ENCODE data around the gene NT5C1A.

The NT5C1A gene

DNA sequence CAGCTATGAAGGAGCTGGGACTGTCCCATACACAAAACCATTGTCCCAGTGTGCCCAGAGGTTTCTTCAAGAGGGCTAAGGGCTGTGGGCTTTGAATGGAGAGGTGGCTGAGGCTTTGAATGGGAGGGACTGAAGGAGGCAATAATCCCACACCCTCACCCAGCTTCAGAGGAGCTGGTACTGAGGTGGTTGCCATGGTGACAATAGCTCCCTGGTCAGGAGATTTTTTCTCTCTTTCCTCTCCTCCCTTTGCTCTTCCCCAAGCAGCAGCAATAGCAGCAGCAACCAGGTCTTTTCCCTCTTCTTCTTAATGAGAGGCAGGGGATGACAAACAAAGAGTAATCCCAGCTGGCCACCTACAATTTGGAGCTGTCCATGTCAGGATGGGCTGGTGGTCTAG is 17.7 kb upstream of the NT5C1A start:
- no peak for DNase-seq (ENCODE audit: low read depth in 2 of 2)

DNA sequence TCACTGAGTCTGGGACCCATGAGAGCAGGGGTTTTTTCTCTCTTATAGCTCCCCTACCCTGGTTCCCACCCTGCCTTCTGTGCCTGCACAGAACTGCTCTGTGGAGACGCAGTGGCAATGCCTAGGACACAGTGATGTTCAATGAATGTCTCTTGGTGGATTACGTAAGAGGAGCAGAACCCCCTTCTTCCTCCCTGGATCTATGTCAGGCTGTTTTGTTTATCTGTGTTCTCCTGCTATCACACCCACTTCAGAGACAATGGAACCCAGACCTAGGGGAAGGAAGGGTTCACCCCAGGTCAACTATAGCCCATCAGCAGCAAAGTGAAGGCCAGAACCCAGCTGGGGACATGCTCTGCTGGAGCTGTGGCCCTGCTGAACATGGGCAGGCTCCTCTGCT is 17.3 kb upstream of the NT5C1A start:
- DNase-seq (ENCODE audit: low read depth in 2 of 2), result no peak

DNA sequence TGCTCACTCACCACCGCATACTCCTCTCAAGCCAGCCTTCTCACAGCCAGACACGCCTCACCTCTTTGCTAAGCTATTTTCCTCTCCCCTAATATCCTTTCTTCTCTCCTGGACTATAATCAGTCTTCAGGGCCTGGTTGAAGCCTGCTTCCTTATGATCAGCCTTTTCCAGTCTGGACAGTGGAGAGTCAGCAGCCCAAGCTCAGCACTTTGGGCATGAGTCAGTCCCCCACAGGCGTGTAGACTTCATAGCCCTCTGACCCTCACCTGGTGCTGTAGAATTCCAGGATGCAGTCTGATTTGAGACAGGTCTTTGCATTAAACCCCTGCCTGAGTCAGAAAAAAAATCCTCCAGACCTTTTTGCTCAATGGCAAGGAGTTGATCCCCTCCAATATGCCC is 16.8 kb upstream of the NT5C1A start:
- DNase-seq (ENCODE audit: low read depth in 2 of 2), result no peak

DNA sequence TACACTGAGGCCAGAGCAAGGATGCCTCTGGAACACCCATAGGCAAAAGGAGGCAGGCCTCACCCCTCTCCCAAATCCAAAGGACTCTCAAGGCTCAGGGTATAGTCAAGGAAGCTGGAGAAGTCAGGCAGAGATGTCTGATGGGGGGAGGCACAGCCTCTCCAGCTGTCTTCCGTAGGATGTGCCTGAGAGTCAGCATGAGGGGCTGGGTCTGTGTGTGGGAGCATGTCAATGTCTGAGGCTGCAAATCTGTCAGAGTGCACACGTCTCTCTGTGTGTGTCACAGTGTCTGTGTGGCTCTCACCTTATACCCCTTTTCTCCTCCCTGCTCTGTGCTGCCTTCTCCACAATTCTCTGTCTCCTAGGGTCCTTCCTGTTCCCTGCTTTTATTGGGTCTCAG is 15.3 kb upstream of the NT5C1A start:
- DNase-seq (ENCODE audit: low read depth in 2 of 2), result no peak

DNA sequence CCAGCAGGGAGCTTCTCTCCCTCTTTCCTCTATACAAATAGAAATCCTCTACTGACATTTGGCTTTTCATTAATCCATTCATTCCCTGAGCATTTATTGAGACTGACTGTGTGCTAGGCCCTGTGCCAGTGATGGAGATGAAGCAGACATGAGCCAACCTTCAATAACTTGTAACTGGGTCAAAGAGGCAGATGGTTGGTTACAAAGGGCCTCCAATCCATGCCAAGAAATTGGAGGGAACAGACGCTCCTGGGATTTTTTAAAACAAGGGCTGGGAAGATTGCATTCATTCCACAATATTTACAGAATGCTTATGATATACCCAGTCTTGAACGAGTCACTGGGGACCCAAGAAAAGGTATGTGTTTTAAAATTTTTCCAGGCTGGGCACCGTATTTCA is 13.2 kb upstream of the NT5C1A start:
- no peak for DNase-seq (ENCODE audit: low read depth in 2 of 2)

DNA sequence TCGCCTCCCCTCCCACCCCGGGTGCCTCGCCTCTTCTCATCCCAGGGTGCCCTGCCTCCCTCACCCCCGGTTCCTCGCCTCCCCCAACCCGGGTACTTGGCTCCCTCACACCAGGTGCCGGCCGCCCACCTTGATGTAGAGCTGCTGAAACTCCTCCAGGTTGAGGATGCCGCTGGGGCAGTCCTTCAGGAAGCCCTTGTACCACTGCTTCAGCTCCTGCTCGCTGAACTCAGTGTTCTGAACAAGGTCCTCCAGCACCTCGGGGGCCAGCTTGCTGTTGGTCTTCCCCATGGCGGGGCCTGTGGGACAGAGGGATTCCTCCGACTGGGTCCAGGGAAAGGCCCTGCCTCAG is 12.4 kb upstream of the NT5C1A start:
- DNase-seq (ENCODE audit: low read depth in 2 of 2), result no peak

DNA sequence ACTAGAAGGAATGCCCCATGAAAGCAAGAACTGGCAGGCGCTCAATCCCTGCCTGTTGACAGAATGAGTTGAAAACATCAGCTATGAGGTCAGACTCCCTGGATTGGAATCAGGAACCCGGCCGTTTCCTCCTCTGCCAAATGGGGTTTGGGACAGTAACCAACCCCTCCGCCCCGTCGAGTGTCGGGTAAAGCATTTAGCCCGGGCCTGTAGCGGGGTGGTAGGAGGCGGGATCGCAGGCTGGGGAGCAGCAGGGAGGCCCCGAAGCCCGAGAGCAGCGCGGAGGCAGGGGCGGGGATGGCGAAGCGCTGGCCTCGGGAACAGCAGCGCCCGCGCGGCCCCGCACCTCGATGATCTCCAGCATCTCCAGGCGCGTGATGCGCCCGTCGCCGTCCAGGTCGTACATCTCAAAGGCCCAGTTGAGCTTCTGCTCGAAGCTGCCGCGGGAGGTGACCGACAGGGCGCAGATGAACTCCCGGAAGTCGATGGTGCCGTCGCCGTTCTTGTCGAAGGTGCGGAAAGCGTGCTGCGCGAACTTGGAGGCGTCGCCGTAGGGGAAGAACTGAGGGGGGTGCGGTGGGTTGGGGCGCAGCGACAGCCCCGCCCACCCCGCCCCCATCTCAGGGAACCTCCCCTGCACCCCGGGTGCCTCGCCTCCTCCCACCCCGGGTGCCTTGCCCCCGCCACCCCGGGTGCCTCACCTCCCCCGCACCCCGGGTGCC is 11.8 kb upstream of the NT5C1A start:
- peak in 1 of 2 donors; percentile 10 for DNase-seq (ENCODE audit: low read depth in 2 of 2)

DNA sequence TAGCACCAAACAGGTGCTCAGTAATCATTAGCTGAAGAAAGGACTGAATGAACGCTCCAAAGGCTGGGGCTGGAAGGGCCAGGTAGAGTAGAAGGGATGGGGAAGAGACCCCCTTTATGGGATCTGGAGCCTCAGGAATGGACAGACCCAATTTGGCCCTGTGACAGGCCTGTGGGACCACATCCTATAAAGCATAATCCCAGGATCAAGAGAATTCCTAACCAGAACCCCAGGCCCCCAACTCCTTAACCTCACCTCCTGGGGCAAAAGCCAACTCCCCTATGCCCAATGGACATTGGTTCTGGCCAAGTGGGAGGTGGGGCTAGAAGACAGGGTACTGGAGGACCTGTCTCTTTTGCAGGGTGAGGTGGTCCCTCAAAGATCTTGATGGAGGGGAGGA is 10.1 kb upstream of the NT5C1A start:
- DNase-seq (ENCODE audit: low read depth in 2 of 2), result no peak

DNA sequence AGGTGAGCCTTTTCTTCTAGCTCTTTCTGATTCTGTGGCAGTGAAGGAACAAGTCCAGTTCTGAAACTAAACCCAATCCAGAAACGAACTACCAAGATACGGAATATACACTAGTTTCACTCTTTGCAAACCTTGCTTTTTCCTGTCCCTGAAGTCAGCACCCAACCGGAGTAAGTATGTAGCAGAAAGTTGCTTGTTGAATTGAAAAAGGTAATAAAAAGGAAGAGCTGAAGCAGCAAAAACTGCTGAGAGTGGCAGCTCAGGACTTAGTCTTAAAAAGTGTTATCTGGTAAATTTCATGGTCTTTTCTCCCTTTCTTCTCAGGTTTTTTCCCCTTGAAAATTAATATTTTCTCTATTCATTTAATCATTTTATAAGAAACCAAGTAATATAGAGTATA is 9.4 kb upstream of the NT5C1A start:
- no peak for DNase-seq (ENCODE audit: low read depth in 2 of 2)

DNA sequence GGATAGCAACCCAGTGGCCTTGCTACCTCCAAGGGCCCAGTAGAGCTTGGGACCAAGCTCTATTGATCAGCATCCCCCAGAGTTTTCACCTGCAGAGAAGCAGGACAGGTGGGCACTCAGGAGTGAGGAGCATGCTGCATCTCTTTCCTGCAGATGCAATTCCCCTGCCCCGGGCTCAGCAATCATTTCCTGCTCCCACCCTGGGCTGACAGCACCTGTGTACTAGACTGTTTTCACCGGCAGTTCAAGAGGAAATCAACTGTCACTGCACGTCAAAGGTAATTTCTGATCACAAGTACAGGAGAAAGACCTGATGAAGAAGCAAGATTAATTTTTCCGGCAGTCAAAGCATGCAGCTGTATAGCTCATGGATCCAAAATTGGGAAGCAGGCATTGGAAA is 8.8 kb upstream of the NT5C1A start:
- DNase-seq (ENCODE audit: low read depth in 2 of 2), result no peak

DNA sequence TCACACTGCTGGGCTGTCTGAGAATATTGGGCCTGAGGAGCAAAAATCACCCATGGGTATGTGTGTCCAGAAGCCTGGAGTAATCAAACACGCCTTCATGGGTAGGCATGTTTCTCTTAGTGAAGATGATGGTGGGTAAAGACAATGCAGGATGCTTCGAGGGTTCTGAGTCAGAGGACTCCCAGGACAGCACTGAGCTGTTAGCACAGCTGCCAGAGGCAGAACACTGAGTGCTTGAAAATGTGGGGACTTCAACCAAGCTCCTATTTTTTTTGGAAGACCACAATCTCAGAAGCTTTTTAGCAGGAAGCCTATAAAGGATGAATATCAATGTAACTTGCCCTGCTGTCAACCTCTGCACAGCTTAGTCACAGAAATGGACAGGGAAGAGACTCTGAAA is 7.9 kb upstream of the NT5C1A start:
- no peak for DNase-seq (ENCODE audit: low read depth in 2 of 2)

DNA sequence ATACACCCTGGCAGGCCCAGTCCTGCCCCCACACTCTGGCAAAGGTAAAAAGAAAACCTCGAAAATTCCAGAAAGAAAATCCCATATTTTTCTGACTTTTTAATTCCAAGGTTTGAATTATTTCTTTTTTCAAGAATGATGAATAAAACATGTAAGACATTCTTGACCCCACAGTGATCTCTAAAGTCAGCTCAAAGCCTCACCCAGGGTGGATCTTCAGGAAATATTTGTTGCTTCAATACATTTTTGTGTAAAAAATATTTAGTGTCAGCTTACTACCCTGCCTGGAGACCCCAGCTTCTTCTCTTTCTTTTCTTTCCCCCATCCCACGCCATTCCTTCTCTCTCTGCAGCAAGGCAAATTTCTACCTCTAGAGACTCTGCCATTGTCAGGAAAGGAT is 7.0 kb upstream of the NT5C1A start:
- no peak for DNase-seq (ENCODE audit: low read depth in 2 of 2)

DNA sequence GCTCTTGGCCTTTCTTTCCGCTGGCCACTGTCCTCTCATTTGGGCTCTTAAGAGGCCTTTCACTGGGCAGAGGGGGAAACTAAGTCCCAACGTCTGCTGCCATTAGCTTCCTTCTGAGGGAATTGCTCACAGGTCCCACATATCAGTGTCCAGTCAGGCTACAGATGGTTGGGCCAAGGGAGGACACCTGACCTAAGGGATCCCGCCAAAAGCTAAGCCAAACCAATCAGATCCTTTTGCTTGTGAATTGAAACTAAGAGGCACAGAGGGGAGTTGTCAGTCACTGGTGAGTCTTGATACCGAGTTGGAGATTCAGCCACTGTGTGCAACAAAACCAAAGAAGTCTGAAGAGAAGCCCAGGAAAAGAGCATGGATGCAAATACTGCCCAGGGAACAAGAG is 5.7 kb upstream of the NT5C1A start:
- no peak for DNase-seq (ENCODE audit: low read depth in 2 of 2)

DNA sequence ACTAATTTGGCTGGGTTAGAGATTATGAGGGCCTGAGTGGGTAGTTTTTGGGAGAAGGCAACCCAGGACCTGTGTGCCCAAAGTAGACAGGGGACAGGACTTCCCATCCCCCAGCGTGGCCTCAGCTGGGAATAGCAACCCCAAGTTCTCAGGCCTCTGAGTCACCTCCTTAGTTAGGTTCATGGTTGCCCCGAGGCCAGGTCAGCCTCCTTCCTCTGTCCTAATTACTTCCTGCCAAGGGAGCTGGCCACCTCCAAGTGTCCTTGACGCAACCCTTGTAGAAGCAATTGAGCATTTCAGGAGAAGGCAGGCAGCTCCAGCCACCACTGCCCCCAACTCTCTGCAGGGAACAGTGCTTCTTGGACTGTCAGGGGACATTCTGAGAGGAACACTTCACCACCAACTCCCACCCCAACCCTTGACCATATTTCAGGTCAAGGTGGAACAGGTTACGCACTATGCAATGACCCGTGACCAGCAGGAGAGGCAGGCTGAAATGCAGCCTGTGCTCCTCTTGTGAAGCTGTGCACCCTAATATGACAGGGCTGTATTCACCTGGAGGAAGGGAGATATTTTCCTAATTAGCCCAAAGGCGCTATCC is 5.1 kb upstream of the NT5C1A start:
- no peak for DNase-seq (ENCODE audit: low read depth in 2 of 2)

DNA sequence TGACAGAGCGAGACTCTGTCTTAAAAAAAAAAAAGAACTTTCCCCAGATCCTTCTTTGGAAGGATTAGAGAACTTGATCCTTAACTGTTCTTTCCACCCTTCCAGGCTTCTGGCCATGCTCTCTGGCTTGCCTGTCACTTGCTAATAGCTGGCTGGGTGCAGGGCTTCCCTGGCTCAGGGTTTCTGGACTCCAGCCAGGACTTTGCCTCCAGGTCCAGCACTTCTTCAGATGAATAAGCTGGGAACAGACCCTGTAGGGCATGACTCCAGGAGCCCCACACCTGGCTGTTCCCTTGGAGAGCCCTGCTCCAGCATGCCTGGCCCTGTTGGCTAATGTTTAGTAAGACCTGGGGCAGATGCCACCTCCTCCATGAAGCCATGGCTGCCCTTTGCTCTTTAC is 3.3 kb upstream of the NT5C1A start:
- DNase-seq (ENCODE audit: low read depth in 2 of 2), result no peak

DNA sequence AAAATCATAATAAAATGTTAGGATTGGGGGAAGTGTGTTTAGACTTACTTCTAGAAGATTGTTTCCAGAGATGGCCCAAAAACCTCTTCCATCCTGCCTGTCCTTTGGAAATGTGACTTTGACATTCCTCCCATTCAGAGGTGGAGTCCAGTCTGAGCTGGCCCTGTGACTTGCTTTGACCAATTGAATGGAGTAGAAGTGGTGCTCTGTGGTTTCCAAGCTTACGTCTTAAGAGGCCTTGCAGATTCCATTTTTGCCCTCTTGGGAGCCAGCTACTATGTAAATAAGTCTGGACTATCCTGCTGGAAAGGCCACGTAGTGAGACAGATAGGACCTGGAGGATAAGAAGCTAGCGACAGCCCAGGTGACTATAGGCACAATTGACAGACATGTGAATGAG is 1.3 kb upstream of the NT5C1A start:
- no peak for DNase-seq (ENCODE audit: low read depth in 2 of 2)

DNA sequence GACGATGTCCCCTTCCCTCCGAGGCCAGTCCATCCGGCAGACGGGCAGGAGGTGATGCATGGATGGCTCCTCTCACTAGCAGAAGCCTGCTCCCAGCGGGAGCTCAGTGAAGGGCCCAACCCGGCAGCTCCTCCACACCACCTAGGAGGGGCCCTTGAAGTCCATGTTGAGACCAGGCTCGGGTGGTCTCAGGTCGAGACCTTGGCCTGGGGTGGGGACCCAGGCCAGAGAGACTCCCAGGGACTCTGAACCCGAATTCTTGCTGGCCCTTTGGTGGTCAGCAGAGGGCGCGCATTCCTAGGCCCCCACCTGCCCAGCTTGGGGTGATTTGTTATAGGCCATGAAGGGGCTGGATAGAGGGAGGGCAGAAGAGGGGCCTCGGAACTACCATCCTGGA is 642 bp upstream of the NT5C1A start:
- peak in 1 of 2 donors; percentile 10 for DNase-seq (ENCODE audit: low read depth in 2 of 2)

DNA sequence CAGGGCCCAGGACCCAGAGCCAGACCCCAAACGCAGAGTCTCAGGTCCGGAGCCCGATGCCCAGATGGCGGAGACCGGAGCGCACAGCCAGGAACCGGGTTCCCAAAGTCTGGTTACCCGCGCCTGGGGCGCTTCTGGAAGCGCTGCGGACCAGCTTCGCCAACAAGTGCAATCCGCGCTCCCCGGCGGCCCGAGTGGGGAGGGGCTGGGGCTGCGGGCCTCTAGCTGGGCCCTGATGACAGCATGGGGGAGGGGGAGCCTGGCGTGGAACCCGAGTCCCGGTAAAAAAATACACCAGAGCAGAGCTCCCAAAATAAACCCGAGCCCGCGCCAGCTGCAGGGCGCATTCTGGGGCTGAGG is 494 bp downstream of the NT5C1A start:
- DNase-seq (ENCODE audit: low read depth in 2 of 2), result no peak

DNA sequence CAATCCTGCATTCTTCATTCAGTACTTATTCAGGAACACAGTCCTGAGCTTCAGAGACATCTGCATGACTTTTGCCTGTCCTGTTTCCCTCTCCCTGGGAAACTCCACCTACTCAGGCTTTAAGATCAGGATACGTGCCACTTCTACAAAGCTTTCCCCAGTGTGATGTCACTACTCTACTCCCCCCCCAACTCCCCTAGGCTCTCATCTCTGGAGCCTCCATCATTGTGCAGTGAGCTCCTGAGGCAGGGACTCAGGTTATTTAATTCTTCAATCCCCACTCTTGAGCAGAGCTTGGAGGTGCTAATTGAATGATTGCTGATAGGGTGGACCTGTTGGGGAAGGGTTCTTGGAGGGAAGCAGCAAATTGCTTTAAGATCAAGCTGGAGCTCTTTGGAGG is 1.2 kb downstream of the NT5C1A start:
- no peak for DNase-seq (ENCODE audit: low read depth in 2 of 2)

DNA sequence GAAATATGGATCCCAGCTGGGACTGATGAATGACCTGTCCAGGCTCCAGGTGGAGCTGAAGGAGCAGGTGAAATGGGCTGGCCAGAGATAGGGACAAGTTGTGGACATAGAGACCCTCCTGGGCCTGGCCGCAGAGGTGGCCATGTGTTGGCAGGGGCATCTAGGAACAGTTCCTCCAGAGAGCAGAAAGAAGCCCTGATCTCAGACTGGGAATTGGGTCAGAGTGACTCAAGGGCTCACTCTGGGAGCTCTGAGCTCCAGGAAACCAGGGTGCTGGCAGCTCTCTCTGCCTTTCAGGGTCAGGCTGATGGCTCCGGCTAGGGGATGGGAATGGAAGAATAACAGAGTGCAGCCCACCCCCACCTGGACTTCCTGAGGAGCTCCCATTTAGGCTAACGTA is 3.0 kb downstream of the NT5C1A start:
- DNase-seq (ENCODE audit: low read depth in 2 of 2), result no peak

DNA sequence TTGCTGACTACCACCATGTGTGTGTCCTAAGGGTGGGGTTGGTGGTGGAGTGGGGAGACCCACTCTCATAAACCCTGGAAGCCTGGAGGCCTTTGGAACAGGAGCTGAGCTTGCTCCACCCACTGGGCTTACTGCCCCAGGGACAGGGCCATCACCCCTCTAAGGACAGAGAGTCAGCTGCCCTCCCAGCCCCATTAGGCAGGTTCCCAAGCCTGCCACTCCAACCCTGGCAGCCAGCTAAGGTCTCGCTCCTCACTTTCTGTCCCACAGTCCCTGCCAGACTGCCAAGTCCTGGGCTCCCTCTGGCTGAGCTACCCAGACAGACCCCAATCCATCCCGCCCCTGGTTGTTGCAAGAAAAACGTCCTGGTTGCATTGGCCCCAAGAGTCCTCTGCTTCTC is 3.8 kb downstream of the NT5C1A start:
- DNase-seq (ENCODE audit: low read depth in 2 of 2), result no peak

DNA sequence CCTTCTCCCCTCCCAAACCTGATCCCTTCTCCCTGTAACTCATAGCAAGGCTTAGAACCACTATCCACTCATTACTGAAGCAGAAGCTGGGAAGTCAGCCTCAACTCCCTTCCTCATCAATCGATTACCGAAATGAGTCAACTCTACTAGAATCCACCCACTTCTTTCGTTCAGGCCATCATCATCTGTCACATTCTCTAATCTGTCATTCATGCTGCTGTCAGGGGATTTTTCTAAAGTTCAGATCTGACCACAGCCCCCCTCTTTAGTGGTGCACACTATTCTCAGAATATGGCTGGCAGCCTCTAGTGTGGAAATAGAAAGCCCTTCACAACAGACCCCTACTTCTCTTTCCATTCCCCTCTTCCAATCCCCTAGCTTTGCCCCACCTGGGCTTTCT is 5.1 kb downstream of the NT5C1A start:
- DNase-seq (ENCODE audit: low read depth in 2 of 2), result no peak

DNA sequence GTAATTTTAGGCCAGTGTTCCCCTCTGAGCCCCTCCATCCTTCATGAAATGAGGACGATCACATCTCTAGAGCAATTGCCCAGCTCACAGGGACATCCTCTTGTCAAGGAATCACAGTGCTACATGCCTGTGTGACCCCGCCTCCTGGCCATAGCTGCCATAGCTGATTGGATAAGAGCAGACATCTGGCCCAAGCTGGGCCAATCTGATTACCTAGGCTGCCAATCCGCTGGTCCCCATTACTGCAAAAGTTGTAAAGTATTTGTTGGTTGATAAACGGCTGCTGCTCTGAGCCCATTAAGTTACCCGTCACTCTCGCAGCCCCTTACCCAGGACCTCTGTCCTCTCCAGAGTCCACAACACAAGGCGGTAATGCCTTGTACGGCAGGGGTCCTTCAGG is 8.3 kb downstream of the NT5C1A start:
- DNase-seq (ENCODE audit: low read depth in 2 of 2), result no peak

DNA sequence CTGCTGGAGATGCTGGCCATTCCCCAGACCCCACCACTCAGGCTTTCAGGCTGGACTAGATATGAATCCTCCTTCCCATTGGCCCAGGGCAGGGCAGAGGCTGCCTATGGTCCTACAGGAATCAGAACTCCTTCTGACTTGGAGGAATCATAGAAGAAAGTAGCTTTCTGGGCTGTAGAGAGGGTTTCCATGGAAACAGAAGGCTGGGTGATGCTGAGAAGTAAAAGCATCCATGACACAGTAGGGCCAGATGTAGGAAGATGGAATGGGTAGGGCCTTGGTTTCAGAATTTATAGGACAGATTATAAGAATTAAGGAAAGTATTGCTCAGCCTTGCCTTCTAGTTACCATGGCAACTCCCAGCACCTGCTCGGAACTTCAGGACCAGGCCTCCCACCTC is 9.0 kb downstream of the NT5C1A start:
- DNase-seq (ENCODE audit: low read depth in 2 of 2), result no peak
